Right lobe of liver (tissue), 4 donors: Measurements from ENCODE around the gene PDXDC1.
"Not testable (repeated sequence)": the region's sequence is repeated elsewhere in the genome, so short reads cannot be mapped to it uniquely, and the experiment has no call there.

Source experiments
- CTCF ChIP-seq, 4 donors: fragments of 200-600 bp in 3 of 4; fragments of 450-650 bp in 1 of 4; IDR thresholded peaks; one replicate each; pipeline versions ENCODE4 v1.5.1 to v1.8.0; 2016 to 2022; ENCODE audit warnings: antibody characterized with exemption in 4 of 4, mild to moderate bottlenecking in 2 of 4
- POLR2A ChIP-seq: fragments of 450-650 bp; IDR thresholded peaks from one replicate; pipeline ENCODE4 v1.6.1; 2017; ENCODE audit warnings: antibody characterized with exemption, mild to moderate bottlenecking
- donor health status: DM: no; HTN: no; CAD: no.
- donor health status: DM: no; HTN: no; CAD: no.
- donor health status: DM: no; HTN: yes; CAD: no.

GRCh38 chr16:14929176-14929575 is 45.6 kb upstream of the PDXDC1 start:
- TF ChIP-seq POLR2A; CTCF (IDR thresholded peaks at IDR 0.05): not testable (repeated sequence)
